Measurements from ENCODE around the gene TTLL11. TPM values are rescaled to one million over a fixed set of nuclear protein-coding genes. Genes with fewer than 3 reads are reported as not detected.

Gene TTLL11
- total and polyA plus RNA-seq, 2 of the 8 experiments (the other 6 are each of a cell fraction or from before 2014, with no cell fraction given), result 0.56 to 0.80 TPM

DNA sequence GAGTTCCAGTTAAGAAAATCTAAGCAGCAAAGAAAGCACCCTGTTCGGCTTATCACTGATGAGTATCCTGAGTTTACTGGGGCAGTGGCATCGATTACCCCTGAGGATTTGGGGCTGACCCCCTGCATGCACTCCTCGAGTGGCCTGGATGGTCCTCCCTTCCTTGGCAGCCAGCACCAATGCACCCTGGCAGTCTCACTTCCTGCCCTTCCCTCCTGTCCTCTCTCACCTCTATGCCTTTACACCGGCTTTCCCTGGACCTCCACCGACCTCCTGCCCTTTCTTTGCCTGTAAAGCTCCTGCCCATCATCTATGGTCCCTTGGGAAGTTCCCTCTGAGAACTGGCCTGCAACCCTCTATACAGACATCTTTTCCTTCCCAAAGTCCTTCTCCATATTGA, 97.1 kb downstream of the TTLL11 start:
- Histone ChIP-seq H4K91ac (replicated peaks; ENCODE audit: insufficient read length, low read length) (no peak overlapping the region), H3K23ac (ENCODE audit: insufficient read length) (no peak overlapping the region), H3K23me2 (ENCODE audit: low read depth, low read length) (no peaks in the 10 kb centered on the region), H2AK5ac (ENCODE audit: low read depth, low read length) (no peak overlapping the region), H3K27me3 (replicated peaks in 1 of 4; ENCODE audit: control insufficient read depth in 3 of 4, extremely low read depth in 1 of 4, insufficient read depth in 3 of 4, low read length in 3 of 4) (peaks cover 0 to 12% (median 3%) of the 10 kb centered on the region in 4 experiments; a peak in 5 of 7 replicates), H3K4me3 (ENCODE audit: extremely low read depth in 1 of 4, insufficient read depth in 2 of 4, low read depth in 3 of 4, low read length in 4 of 4) (no peak overlapping the region), H4K20me1 (replicated peaks in 1 of 2; ENCODE audit: control insufficient read depth in 1 of 2, insufficient read depth in 2 of 2, low read length in 2 of 2) (no peaks in the 10 kb centered on the region), H3K9me3 (ENCODE audit: insufficient read depth in 2 of 2, low read depth in 1 of 2, low read length in 1 of 2) (no peaks in the 10 kb centered on the region), H2BK5ac (ENCODE audit: low read depth, low read length) (no peak overlapping the region), H3K4me1 (replicated peaks in 1 of 4; ENCODE audit: control insufficient read depth in 3 of 4, insufficient read depth in 4 of 4, low read length in 3 of 4) (no peaks in the 10 kb centered on the region), H3K4ac (replicated peaks; ENCODE audit: insufficient read length, low read depth, low read length) (no peak overlapping the region), H4K8ac (ENCODE audit: extremely low read depth, insufficient read depth, low read length) (no peak overlapping the region), H3K4me2 (ENCODE audit: insufficient read depth in 1 of 2, low read depth in 2 of 2, low read length in 2 of 2) (no peak overlapping the region), H2BK12ac (ENCODE audit: low read depth, low read length) (no peak overlapping the region), H4K5ac (ENCODE audit: insufficient read length, low read depth, low read length) (no peak overlapping the region), H2BK20ac (ENCODE audit: low read length) (no peak overlapping the region), H3K79me2 (ENCODE audit: control insufficient read depth in 1 of 2, insufficient read depth in 2 of 2, low read length in 2 of 2) (no peaks in the 10 kb centered on the region), H3K56ac (replicated peaks; ENCODE audit: insufficient read length, low read depth, low read length) (no peak overlapping the region), H3K14ac (ENCODE audit: insufficient read length) (no peak overlapping the region), H2BK120ac (replicated peaks; ENCODE audit: low read depth, low read length) (no peak overlapping the region), H3K18ac (ENCODE audit: extremely low read depth, low read length) (no peak overlapping the region), H3K79me1 (ENCODE audit: low read depth, low read length) (no peaks in the 10 kb centered on the region), H3K27ac (ENCODE audit: low read depth, low read length) (no peak overlapping the region), H2AFZ (ENCODE audit: low read length) (no peak overlapping the region), H3K36me3 (ENCODE audit: control insufficient read depth in 2 of 4, insufficient read depth in 4 of 4, low read length in 3 of 4) (no peaks in the 10 kb centered on the region), H2BK15ac (ENCODE audit: low read length) (no peak overlapping the region), H3K9ac (replicated peaks in 1 of 4; ENCODE audit: extremely low read depth in 1 of 4, low read depth in 3 of 4, low read length in 3 of 4) (no peak overlapping the region)
- TF ChIP-seq SRF (IDR thresholded peaks at IDR 0.05; ENCODE audit: low read depth, low read length) (no peak), CHD2 (IDR thresholded peaks at IDR 0.05; ENCODE audit: low read length) (no peak), POLR2A (IDR thresholded peaks at IDR 0.05; ENCODE audit: control extremely low read depth in 1 of 2, low read depth in 2 of 2, low read length in 2 of 2) (no peak), TBP (IDR thresholded peaks at IDR 0.05; ENCODE audit: low read depth, low read length) (no peak), ASH2L (IDR thresholded peaks at IDR 0.05; ENCODE audit: low read length) (no peak), NRF1 (IDR thresholded peaks at IDR 0.05; ENCODE audit: low read depth, low read length) (no peak), CREB1 (IDR thresholded peaks at IDR 0.05) (no peak), SUZ12 (IDR thresholded peaks at IDR 0.05; ENCODE audit: low read length) (no peak), JUN (IDR thresholded peaks at IDR 0.05; ENCODE audit: low read depth, low read length) (no peak), SP2 (IDR thresholded peaks at IDR 0.05; ENCODE audit: low read length) (no peak), SIX5 (IDR thresholded peaks at IDR 0.05; ENCODE audit: low read depth, low read length) (no peak), GABPA (IDR thresholded peaks at IDR 0.05; ENCODE audit: borderline replicate concordance, insufficient read depth, low read length) (no peak), KDM5A (IDR thresholded peaks at IDR 0.05; ENCODE audit: low read length) (no peak)
- TF ChIP-seq, protein P1, sequence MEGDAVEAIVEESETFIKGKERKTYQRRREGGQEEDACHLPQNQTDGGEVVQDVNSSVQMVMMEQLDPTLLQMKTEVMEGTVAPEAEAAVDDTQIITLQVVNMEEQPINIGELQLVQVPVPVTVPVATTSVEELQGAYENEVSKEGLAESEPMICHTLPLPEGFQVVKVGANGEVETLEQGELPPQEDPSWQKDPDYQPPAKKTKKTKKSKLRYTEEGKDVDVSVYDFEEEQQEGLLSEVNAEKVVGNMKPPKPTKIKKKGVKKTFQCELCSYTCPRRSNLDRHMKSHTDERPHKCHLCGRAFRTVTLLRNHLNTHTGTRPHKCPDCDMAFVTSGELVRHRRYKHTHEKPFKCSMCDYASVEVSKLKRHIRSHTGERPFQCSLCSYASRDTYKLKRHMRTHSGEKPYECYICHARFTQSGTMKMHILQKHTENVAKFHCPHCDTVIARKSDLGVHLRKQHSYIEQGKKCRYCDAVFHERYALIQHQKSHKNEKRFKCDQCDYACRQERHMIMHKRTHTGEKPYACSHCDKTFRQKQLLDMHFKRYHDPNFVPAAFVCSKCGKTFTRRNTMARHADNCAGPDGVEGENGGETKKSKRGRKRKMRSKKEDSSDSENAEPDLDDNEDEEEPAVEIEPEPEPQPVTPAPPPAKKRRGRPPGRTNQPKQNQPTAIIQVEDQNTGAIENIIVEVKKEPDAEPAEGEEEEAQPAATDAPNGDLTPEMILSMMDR (IDR thresholded peaks at IDR 0.05; ENCODE audit: control extremely low read depth in 1 of 3, insufficient read depth in 1 of 3, low read depth in 1 of 3, low read length in 3 of 3), result no peak
- ChIA-PET POLR2A (ENCODE audit: partially characterized antibody) (no interaction called here), CTCF (ENCODE audit: partially characterized antibody) (interaction anchor here (0.5 to 2.1 kb wide), 12 partner anchors 9 to 1394 kb away, joined by 3 to 6 read pairs (median 4); no protein-coding TSS in a partner anchor)
- DNase-seq (ENCODE audit: low read depth in 1 of 2, low spot score in 2 of 2), result no peak
- 86% methylated on average over 5 of the region's 5 CpGs; no CpG with 5 or more reads in 1 of the 2 experiments for WGBS, 2 experiments (ENCODE audit: extremely low coverage in 1 of 2, insufficient coverage in 1 of 2, insufficient read length in 1 of 2, insufficient replicate concordance in 2 of 2, low coverage in 1 of 2, low lambda C conversion rate in 2 of 2, missing lambda C conversion rate in 1 of 2)
- FAIRE-seq, result no peak

Measured in H1 (cell line).